Nephron (organoid): ENCODE data around the gene CXCL6.

Source experiments
- H3K27ac Mint-ChIP-seq, 3 experiments: 2 replicates each; pipeline ENCODE4 v1.8.0; 2020; ENCODE audit warnings: mixed read lengths in 3 of 3, mild to moderate bottlenecking in 2 of 3, moderate library complexity in 1 of 3
- H3K27me3 Mint-ChIP-seq: 2 replicates; pipeline ENCODE4 v1.8.0; 2021; ENCODE audit warnings: low read depth, mild to moderate bottlenecking, moderate library complexity, mixed read lengths
- H3K36me3 Mint-ChIP-seq: 2 replicates; pipeline ENCODE4 v1.8.0; 2020; ENCODE audit warnings: low read depth, mixed read lengths
- H3K4me1 Mint-ChIP-seq: 2 replicates; pipeline ENCODE4 v1.8.0; 2020; ENCODE audit warnings: mixed read lengths
- H3K4me3 Mint-ChIP-seq, 3 experiments: 2 replicates each; pipeline ENCODE4 v1.8.0; 2020; ENCODE audit warnings: mild to moderate bottlenecking in 3 of 3, mixed read lengths in 3 of 3, moderate library complexity in 2 of 3
- H3K9me3 Mint-ChIP-seq: 2 replicates; pipeline ENCODE4 v1.8.0; 2020; ENCODE audit warnings: mixed read lengths
- TF ChIP-seq, protein P1 (sequence below), 3 experiments: fragments of 200-600 bp; sonication (generic); IDR thresholded peaks; one replicate each; pipeline ENCODE4 v1.5.0; 2021; ENCODE audit warnings: antibody characterized with exemption in 3 of 3; ENCODE audit not compliant: unreplicated experiment in 3 of 3

The CXCL6 gene

DNA sequence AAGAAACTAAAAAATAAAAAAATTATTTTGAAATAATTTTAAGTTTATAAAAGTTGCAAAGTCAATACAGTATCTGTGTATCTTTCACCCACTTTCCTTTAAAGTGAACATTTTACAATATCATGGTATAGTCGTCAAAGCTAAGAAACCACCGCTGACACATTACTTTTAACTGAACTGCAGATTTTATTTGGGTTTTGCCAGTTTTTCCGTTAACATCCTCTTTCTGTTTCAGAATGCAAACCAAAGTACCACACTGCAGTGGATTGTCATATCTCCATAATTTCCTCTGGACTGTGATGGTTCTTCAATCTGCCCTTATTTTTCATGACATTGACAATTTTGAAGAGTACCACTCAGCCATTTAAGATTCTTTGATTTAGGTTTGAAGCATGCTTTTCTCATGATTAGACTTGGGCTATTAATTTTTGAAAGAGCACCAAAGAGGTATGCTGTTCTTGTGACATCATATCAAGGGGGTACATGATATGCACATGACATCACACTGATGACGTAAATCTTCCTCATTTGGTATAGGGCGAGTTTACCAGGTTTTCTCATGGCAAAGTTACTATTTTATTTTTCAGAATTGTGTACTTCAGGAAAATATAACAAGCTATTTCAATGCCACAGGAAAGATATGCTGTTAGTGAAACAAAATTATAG, 29.1 kb downstream of the CXCL6 start:
- H3K27me3 Mint-ChIP-seq: peaks cover 76% of the 10 kb centered on the region
- no peak overlapping the region for H3K4me3 Mint-ChIP-seq
- no peaks in the 10 kb centered on the region for H3K36me3 Mint-ChIP-seq
- H3K27ac Mint-ChIP-seq: no peak overlapping the region
- H3K9me3 Mint-ChIP-seq: no peaks in the 10 kb centered on the region
- TF ChIP-seq, protein P1, sequence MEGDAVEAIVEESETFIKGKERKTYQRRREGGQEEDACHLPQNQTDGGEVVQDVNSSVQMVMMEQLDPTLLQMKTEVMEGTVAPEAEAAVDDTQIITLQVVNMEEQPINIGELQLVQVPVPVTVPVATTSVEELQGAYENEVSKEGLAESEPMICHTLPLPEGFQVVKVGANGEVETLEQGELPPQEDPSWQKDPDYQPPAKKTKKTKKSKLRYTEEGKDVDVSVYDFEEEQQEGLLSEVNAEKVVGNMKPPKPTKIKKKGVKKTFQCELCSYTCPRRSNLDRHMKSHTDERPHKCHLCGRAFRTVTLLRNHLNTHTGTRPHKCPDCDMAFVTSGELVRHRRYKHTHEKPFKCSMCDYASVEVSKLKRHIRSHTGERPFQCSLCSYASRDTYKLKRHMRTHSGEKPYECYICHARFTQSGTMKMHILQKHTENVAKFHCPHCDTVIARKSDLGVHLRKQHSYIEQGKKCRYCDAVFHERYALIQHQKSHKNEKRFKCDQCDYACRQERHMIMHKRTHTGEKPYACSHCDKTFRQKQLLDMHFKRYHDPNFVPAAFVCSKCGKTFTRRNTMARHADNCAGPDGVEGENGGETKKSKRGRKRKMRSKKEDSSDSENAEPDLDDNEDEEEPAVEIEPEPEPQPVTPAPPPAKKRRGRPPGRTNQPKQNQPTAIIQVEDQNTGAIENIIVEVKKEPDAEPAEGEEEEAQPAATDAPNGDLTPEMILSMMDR (IDR thresholded peaks at IDR 0.05; ENCODE audit: unreplicated experiment in 3 of 3): no peak
- H3K4me1 Mint-ChIP-seq: peaks cover 3% of the 10 kb centered on the region

DNA sequence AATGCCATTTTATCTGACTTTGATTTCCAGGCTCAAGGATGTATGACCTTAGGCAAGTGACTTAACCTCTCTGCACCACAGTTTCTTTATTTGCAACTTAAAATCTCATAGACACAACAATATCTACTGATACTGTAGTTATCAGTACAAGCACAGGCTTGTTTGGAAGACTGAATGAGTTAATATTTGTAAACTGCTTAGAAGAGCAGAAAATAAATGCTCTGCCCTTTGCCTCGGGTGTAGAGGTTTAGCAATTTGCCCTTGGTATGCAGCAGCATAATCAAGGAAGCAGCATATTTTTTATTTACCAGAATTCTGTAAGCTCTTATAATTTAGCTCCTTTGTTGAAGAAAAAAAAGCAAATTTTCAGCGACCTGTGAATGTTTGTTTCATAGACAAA, 29.8 kb downstream of the CXCL6 start:
- TF ChIP-seq, protein P1 (IDR thresholded peaks at IDR 0.05; ENCODE audit: unreplicated experiment in 3 of 3): no peak
- no peaks in the 10 kb centered on the region for H3K9me3 Mint-ChIP-seq
- H3K27me3 Mint-ChIP-seq: peaks cover 82% of the 10 kb centered on the region
- H3K4me3 Mint-ChIP-seq: no peak overlapping the region
- no peaks in the 10 kb centered on the region for H3K36me3 Mint-ChIP-seq
- no peak overlapping the region for H3K27ac Mint-ChIP-seq
- peaks cover 3% of the 10 kb centered on the region for H3K4me1 Mint-ChIP-seq

DNA sequence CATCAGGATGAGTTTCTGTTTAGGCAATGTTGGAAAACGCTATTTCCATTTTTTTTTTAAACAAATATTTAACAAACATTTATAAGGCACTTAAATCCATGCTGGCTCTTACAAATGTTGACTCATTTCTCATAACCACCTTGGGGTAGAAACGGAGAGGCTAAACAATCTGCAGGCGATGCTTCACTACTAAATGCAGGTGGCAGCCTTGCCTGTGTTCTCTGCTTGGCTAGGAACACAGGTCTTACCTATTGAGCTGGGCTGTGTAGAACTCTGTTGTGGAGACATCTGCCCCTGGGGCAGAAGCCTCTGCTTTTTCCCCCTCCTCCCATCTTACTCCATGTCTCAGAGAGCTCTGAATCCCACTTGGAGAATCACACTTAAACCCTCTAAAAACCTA, 31.3 kb downstream of the CXCL6 start:
- H3K9me3 Mint-ChIP-seq: no peaks in the 10 kb centered on the region
- peaks cover 90% of the 10 kb centered on the region for H3K27me3 Mint-ChIP-seq
- no peak overlapping the region for H3K4me3 Mint-ChIP-seq
- TF ChIP-seq, protein P1 (IDR thresholded peaks at IDR 0.05; ENCODE audit: unreplicated experiment in 3 of 3): no peak
- H3K36me3 Mint-ChIP-seq: no peaks in the 10 kb centered on the region
- peaks cover 3% of the 10 kb centered on the region for H3K4me1 Mint-ChIP-seq
- H3K27ac Mint-ChIP-seq: no peak overlapping the region

DNA sequence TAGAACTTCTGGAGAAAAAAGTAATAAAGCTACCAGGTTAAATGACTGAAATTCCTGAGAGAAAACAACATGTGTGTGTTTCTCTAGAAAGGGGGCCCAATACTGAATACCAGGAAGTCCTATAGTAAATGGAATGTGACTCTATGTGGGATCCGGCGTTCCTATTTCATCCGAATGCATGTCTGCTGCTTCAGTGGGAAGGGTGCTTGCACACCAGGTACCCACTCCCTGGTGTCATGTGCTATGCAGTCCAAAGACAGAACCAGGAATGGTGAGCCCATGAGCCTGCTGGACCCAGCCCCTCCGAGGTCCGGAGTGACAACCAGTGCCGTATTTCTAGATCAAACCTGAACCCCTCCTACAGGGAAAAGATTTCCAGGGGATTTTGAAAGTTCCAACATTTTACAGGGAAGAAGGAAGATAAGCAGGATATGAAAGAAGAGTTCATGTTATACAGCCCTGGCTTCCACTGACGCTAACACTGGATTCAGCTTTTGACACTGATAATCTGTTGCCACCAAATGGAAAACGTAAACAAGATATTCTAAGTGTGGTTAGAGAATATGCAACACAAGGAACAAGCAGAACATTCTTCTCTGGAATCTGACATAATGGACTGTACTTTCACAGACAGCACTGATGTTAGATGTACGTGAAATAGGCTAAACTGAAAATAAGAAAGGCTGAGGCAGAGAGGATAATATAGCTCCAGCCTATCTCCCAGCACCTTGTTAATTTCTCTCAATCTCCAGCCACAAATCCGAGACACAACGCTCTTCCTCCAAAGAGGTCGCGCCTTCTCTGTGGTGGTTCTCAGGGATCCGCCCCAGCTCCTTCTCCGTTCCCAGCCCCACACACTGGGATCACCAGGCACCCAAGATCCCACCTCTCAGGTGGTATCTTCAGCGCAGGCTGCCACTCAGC, 32.0 kb downstream of the CXCL6 start:
- H3K27ac Mint-ChIP-seq: no peak overlapping the region
- no peaks in the 10 kb centered on the region for H3K36me3 Mint-ChIP-seq
- peaks cover 3% of the 10 kb centered on the region for H3K4me1 Mint-ChIP-seq
- peaks cover 91% of the 10 kb centered on the region for H3K27me3 Mint-ChIP-seq
- TF ChIP-seq, protein P1 (IDR thresholded peaks at IDR 0.05; ENCODE audit: unreplicated experiment in 3 of 3): no peak
- peak overlapping the region; percentile 71 to 81 (median 73) for H3K4me3 Mint-ChIP-seq
- no peaks in the 10 kb centered on the region for H3K9me3 Mint-ChIP-seq

DNA sequence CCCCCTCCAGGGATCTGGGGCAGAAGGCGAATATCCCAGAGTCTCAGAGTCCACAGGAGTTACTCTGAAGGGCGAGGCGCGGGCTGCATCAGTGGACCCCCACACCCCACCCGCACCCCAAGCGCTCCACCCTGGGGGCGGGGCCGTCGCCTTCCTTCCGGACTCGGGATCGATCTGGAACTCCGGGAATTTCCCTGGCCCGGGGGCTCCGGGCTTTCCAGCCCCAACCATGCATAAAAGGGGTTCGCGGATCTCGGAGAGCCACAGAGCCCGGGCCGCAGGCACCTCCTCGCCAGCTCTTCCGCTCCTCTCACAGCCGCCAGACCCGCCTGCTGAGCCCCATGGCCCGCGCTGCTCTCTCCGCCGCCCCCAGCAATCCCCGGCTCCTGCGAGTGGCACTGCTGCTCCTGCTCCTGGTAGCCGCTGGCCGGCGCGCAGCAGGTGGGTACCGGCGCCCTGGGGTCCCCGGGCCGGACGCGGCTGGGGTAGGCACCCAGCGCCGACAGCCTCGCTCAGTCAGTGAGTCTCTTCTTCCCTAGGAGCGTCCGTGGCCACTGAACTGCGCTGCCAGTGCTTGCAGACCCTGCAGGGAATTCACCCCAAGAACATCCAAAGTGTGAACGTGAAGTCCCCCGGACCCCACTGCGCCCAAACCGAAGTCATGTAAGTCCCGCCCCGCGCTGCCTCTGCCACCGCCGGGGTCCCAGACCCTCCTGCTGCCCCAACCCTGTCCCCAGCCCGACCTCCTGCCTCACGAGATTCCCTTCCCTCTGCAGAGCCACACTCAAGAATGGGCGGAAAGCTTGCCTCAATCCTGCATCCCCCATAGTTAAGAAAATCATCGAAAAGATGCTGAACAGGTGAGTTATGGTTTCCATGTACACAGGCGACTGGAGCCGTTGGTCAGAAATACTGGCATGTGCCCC, 32.9 kb downstream of the CXCL6 start, which contains the start of gene CXCL1:
TSS of gene CXCL1 (plus strand) at position 264 of the 926 bp plus-strand sequence. CDS start at position 342, 78 bp downstream.
- peaks cover 3% of the 10 kb centered on the region for H3K4me1 Mint-ChIP-seq
- H3K36me3 Mint-ChIP-seq: no peaks in the 10 kb centered on the region
- TF ChIP-seq, protein P1 (IDR thresholded peaks at IDR 0.05; ENCODE audit: unreplicated experiment in 3 of 3): no peak
- peaks cover 93% of the 10 kb centered on the region for H3K27me3 Mint-ChIP-seq
- no peaks in the 10 kb centered on the region for H3K9me3 Mint-ChIP-seq
- H3K4me3 Mint-ChIP-seq: peak within 1 kb of the TSS; percentile 81 to 82 (median 82)
- H3K27ac Mint-ChIP-seq: no peak within 1 kb of the TSS
